ENCODE data around the gene CLIC4. TPM values are rescaled to one million over a fixed set of nuclear protein-coding genes. Genes with fewer than 3 reads are reported as not detected.
A peak's percentile ranks its signal among the peaks of the same experiment; 100 is the strongest.
"Not testable (repeated sequence)": the region's sequence is repeated elsewhere in the genome, so short reads cannot be mapped to it uniquely, and the experiment has no call there.

Gene CLIC4
- total RNA-seq, 6 experiments from 2014 or later, result 35.0 to 63.6 (median 44.3) TPM

- 92% methylated on average over 10 of the region's 10 CpGs for WGBS (ENCODE audit: insufficient coverage, low coverage, low lambda C conversion rate, missing lambda C conversion rate)
- no peak for ATAC-seq
- intact Hi-C loops (cut with DNase I), result no loop called here
- DNase-seq, result peak in 1 of 3 donors; percentile 7
- no peak overlapping the region for H3K27ac ChIP-seq
- no peaks in the 10 kb centered on the region for H3K9me3 ChIP-seq
- no peaks in the 10 kb centered on the region for H3K4me1 ChIP-seq
- TF ChIP-seq POLR2A (IDR thresholded peaks at IDR 0.05), result no peak
- no peak for TF ChIP-seq CTCF (IDR thresholded peaks at IDR 0.05)
- no peaks in the 10 kb centered on the region for H3K36me3 ChIP-seq
- H3K4me3 ChIP-seq, result no peak overlapping the region
- no peaks in the 10 kb centered on the region for H3K27me3 ChIP-seq
Measured at GRCh38 chr1:24728982-24729381, 16.3 kb upstream of the CLIC4 start.

- Histone ChIP-seq H3K27ac (no peak overlapping the region), H3K27me3 (no peaks in the 10 kb centered on the region), H3K36me3 (no peaks in the 10 kb centered on the region), H3K9me3 (no peaks in the 10 kb centered on the region), H3K4me3 (no peak overlapping the region), H3K4me1 (peaks cover 0 to 13% (median 4%) of the 10 kb centered on the region in 4 donors)
- DNase-seq (no peak), ATAC-seq (no peak)
- WGBS (ENCODE audit: insufficient coverage, low coverage, low lambda C conversion rate, missing lambda C conversion rate), result 58% methylated on average over 4 of the region's 4 CpGs
- intact Hi-C loops (cut with DNase I), result no loop called here
- no peak for TF ChIP-seq CTCF (IDR thresholded peaks at IDR 0.05)
- TF ChIP-seq POLR2A (IDR thresholded peaks at IDR 0.05), result no peak
Measured at GRCh38 chr1:24732186-24732885, 12.9 kb upstream of the CLIC4 start.

- H3K4me1 ChIP-seq, result peaks cover 0 to 13% (median 4%) of the 10 kb centered on the region in 4 donors
- H3K27ac ChIP-seq; H3K9me3 ChIP-seq; H3K4me3 ChIP-seq; DNase-seq; H3K27me3 ChIP-seq; intact Hi-C loops (cut with DNase I); H3K36me3 ChIP-seq: not testable (repeated sequence)
- WGBS (ENCODE audit: insufficient coverage, low coverage, low lambda C conversion rate, missing lambda C conversion rate), result 66% methylated on average over 3 of the region's 7 CpGs
- peak in 2 of 4 donors; percentile 14 to 40 for ATAC-seq
Measured at GRCh38 chr1:24733342-24733741, 11.9 kb upstream of the CLIC4 start.

- intact Hi-C loops (cut with DNase I), result no loop called here
- H3K36me3 ChIP-seq, result no peaks in the 10 kb centered on the region
- H3K4me1 ChIP-seq, result peaks cover 0 to 13% (median 4%) of the 10 kb centered on the region in 4 donors
- TF ChIP-seq CTCF (IDR thresholded peaks at IDR 0.05) (no peak), POLR2A (IDR thresholded peaks at IDR 0.05) (no peak)
- H3K4me3 ChIP-seq, result no peak overlapping the region
- H3K27ac ChIP-seq, result peak overlapping the region; percentile 24 to 69 (median 61)
- DNase-seq (no peak), ATAC-seq (no peak)
- WGBS (ENCODE audit: insufficient coverage, low coverage, low lambda C conversion rate, missing lambda C conversion rate), result 55% methylated on average over 4 of the region's 5 CpGs
- no peaks in the 10 kb centered on the region for H3K27me3 ChIP-seq
- no peaks in the 10 kb centered on the region for H3K9me3 ChIP-seq
Measured at GRCh38 chr1:24735156-24735508, 10.1 kb upstream of the CLIC4 start.

- Histone ChIP-seq H3K27ac (peak overlapping the region; percentile 36 to 69 (median 61)), H3K36me3 (no peaks in the 10 kb centered on the region), H3K9me3 (no peaks in the 10 kb centered on the region), H3K4me1 (peaks cover 0 to 13% (median 4%) of the 10 kb centered on the region in 4 donors), H3K27me3 (no peaks in the 10 kb centered on the region), H3K4me3 (peak overlapping the region in 2 of 3 donors; percentile 7 to 39)
- TF ChIP-seq CTCF (IDR thresholded peaks at IDR 0.05) (no peak), POLR2A (IDR thresholded peaks at IDR 0.05) (no peak)
- 36% methylated on average over 15 of the region's 16 CpGs for WGBS (ENCODE audit: insufficient coverage, low coverage, low lambda C conversion rate, missing lambda C conversion rate)
- intact Hi-C loops (cut with DNase I), result no loop called here
- ATAC-seq, result peak; percentile 82 to 88 (median 86)
- peak in 2 of 3 donors; percentile 63 to 88 for DNase-seq
Measured at GRCh38 chr1:24735509-24736375, 9.5 kb upstream of the CLIC4 start.
